ENCODE measurements around the gene NEXMIF.

GRCh38 chrX:74788545-74789086 lies 136.6 kb downstream of the NEXMIF start:
- no peak for TF ChIP-seq CTCF (IDR thresholded peaks at IDR 0.05)
- TF ChIP-seq POLR2A (IDR thresholded peaks at IDR 0.05), result no peak

All from thyroid gland (tissue), 4 donors.